Activated CD8-positive, alpha-beta T cell treated with anti-CD3 and anti-CD28 coated beads for 36 hours (primary cell): ENCODE results near the gene PLA2G4D. TPM values are rescaled to one million over a fixed set of nuclear protein-coding genes. Genes with fewer than 3 reads are reported as not detected.

Source experiments
- ATAC-seq: fragments of 200-7000 bp; cut with Tn5 transposase; one replicate; pipeline ENCODE4 v1.10.0; 2021; ENCODE audit warnings: mild to moderate bottlenecking, moderate library complexity
- CTCF ChIA-PET: fragments of 350-600 bp; sonication (Branson Sonifier 250); formaldehyde crosslinking; loops from one replicate; lab custom pipeline; 2021; ENCODE audit warnings: antibody characterized with exemption; lab: Charles Lee
- POLR2A ChIA-PET: fragments of 350-600 bp; sonication (Branson Sonifier 250); formaldehyde crosslinking; loops from one replicate; lab custom pipeline; 2021; ENCODE audit warnings: antibody characterized with exemption; lab: Charles Lee
- DNase-seq: peaks from one replicate; pipeline ENCODE4 v3.0.0-alpha.2; 2020
- H3K27ac Mint-ChIP-seq: one replicate; pipeline ENCODE4 v1.8.0; 2021; ENCODE audit warnings: mild to moderate bottlenecking, mixed read lengths
- H3K27me3 Mint-ChIP-seq: one replicate; pipeline ENCODE4 v1.8.0; 2021; ENCODE audit warnings: mixed read lengths
- H3K36me3 Mint-ChIP-seq: one replicate; pipeline ENCODE4 v1.8.0; 2021; ENCODE audit warnings: low read depth, mixed read lengths
- H3K4me1 Mint-ChIP-seq: one replicate; pipeline ENCODE4 v1.8.0; 2021; ENCODE audit warnings: low read depth, mixed read lengths
- H3K4me3 Mint-ChIP-seq: one replicate; pipeline ENCODE4 v1.8.0; 2021; ENCODE audit warnings: mild to moderate bottlenecking, moderate library complexity, mixed read lengths
- H3K9me3 Mint-ChIP-seq: one replicate; pipeline ENCODE4 v1.8.0; 2021; ENCODE audit warnings: mixed read lengths
- intact Hi-C: fragments of 100-400 bp; cut with micrococcal nuclease; formaldehyde crosslinking; loops from one replicate; pipeline ENCODE4 v1.10.0; 2022
- total RNA-seq, 2 experiments: library from RNA; stranded (reverse); gene quantifications; one replicate each; pipeline ENCODE4 v1.2.3, GENCODE V29; 2021
- TF ChIP-seq, protein P1 (sequence below): fragments of 200-600 bp; IDR thresholded peaks from one replicate; pipeline ENCODE4 v1.8.0; 2022; ENCODE audit warnings: antibody characterized with exemption, mild to moderate bottlenecking

The PLA2G4D gene
- total RNA-seq, 2 experiments from 2014 or later: not detected

DNA sequence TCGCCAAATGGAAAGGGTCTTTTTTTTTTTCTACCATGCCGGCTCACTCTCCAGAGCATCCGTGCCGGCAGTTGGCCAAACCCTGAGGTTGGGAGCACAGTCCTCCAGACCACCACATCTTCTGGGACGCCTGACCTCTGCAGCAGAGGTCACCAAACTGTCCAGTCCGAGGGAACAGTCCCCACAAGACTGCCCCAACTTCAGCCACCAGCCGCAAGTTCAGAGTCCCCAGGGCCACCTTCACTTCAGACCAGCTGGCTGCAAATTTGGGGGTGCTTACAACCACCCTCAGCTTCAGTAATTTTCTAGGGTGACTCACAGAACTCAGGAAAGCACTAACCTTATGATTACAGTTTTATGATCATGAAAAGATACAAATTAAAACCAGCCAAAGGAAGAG lies 28.9 kb downstream of the PLA2G4D start:
- DNase-seq: no peak
- no peaks in the 10 kb centered on the region for H3K4me1 Mint-ChIP-seq
- intact Hi-C loops: loop anchor here (10.0 kb wide), 1 partner anchor 69 kb away; no protein-coding TSS in a partner anchor
- no peak overlapping the region for H3K27ac Mint-ChIP-seq
- H3K4me3 Mint-ChIP-seq: no peak overlapping the region
- no peaks in the 10 kb centered on the region for H3K36me3 Mint-ChIP-seq
- no peak for ATAC-seq
- ChIA-PET CTCF (interaction anchor here (1.7 to 8.1 kb wide), 8 partner anchors 17 to 99 kb away, joined by 4 to 97 read pairs (median 9); no protein-coding TSS in a partner anchor), POLR2A (no interaction called here)
- TF ChIP-seq, protein P1, sequence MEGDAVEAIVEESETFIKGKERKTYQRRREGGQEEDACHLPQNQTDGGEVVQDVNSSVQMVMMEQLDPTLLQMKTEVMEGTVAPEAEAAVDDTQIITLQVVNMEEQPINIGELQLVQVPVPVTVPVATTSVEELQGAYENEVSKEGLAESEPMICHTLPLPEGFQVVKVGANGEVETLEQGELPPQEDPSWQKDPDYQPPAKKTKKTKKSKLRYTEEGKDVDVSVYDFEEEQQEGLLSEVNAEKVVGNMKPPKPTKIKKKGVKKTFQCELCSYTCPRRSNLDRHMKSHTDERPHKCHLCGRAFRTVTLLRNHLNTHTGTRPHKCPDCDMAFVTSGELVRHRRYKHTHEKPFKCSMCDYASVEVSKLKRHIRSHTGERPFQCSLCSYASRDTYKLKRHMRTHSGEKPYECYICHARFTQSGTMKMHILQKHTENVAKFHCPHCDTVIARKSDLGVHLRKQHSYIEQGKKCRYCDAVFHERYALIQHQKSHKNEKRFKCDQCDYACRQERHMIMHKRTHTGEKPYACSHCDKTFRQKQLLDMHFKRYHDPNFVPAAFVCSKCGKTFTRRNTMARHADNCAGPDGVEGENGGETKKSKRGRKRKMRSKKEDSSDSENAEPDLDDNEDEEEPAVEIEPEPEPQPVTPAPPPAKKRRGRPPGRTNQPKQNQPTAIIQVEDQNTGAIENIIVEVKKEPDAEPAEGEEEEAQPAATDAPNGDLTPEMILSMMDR: no peak
- peaks cover 5% of the 10 kb centered on the region for H3K9me3 Mint-ChIP-seq
- H3K27me3 Mint-ChIP-seq: peaks cover 13% of the 10 kb centered on the region

DNA sequence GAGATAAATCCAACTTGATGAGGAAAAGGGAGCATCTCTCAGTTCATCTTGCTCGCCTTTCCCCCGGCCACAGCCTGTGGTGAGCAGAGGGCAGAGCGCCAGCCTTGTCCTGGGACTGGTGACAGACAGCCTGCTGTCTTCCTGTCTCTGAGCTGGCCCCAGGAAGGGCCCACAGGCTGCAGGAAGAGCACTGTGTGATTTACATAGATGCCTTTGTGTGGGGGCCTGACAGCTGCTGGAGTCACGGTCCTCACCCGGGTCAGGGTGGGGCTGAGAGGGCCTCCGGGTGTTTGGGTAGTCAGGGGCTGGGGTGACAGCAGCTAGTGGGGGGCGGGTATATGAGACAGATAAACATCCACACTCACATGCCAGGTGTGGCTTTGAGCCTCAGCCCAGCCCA lies 29.3 kb downstream of the PLA2G4D start:
- no peak for ATAC-seq
- H3K27me3 Mint-ChIP-seq: peaks cover 13% of the 10 kb centered on the region
- ChIA-PET CTCF (interaction anchor here (1.7 to 8.1 kb wide), 6 partner anchors 19 to 99 kb away, joined by 4 to 97 read pairs (median 8); no protein-coding TSS in a partner anchor), POLR2A (no interaction called here)
- H3K27ac Mint-ChIP-seq: no peak overlapping the region
- H3K36me3 Mint-ChIP-seq: no peaks in the 10 kb centered on the region
- H3K9me3 Mint-ChIP-seq: peaks cover 5% of the 10 kb centered on the region
- TF ChIP-seq, protein P1: no peak
- no peak overlapping the region for H3K4me3 Mint-ChIP-seq
- H3K4me1 Mint-ChIP-seq: no peaks in the 10 kb centered on the region
- intact Hi-C loops: loop anchor here (10.0 kb wide), 1 partner anchor 70 kb away; no protein-coding TSS in a partner anchor
- no peak for DNase-seq

DNA sequence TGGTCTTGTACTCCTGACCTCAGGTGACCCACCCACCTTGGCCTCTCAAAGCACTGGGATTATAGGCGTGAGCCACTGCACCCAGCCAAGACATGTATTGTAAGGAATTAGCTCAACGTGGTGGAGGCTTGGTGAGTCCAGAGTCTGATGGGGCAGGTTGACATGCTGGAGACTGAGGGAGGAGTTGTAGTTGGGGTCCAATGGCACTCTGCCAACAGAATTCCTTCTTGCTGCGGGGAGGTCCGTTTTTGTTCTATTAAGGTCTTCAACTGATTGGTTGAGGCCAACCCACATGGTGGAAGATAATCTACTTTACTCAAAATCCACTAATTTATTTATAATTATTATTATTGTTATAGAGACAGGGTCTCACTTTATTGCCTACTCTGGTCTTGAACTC lies 30.1 kb downstream of the PLA2G4D start:
- DNase-seq: no peak
- CTCF ChIA-PET: interaction anchor here (1.1 to 8.1 kb wide), 5 partner anchors 18 to 100 kb away, joined by 3 to 97 read pairs (median 5); no protein-coding TSS in a partner anchor
- H3K36me3 Mint-ChIP-seq: no peaks in the 10 kb centered on the region

DNA sequence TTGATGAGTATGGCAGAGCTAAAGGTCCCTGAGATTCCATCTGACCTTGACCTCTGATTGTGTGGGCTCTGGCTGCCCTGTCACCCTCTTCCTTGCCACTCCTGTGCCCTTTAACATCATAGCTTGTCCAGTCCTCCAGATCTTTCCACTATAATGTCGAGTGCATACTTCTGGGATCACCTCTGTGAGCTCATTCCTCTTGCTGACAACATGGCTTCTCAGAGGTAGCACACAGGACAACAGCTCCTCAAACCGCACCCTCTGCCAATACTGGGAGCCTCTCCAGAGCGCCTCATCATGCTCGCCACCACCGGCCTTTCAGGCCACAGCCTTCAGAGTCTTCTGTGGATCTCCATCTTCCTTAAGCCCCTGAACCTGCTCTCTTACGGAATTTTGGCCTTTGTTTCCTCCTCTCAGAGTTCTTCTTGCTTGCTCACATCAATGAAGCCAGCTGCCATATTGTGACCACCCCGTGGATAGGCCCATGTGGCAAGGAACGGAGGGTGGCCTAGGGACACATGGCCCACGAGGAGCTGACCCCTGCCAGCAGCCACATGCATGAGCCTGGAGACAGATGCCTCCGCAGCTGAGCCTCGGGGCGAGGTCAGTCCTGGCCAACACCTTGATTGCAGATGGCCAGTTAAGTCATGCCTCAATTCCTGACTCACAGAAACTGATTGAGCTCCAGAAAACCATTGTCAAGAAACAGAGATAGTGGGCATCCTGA lies 31.1 kb downstream of the PLA2G4D start:
- Mint-ChIP-seq H3K4me1 (no peaks in the 10 kb centered on the region), H3K27me3 (peaks cover 13% of the 10 kb centered on the region), H3K4me3 (no peak overlapping the region), H3K27ac (no peak overlapping the region), H3K36me3 (no peaks in the 10 kb centered on the region), H3K9me3 (peaks cover 5% of the 10 kb centered on the region)
- TF ChIP-seq, protein P1: no peak
- no peak for ATAC-seq
- CTCF ChIA-PET: interaction anchor here (1.1 to 8.1 kb wide), 3 partner anchors 19 to 76 kb away, joined by 3 to 97 read pairs (median 10); no protein-coding TSS in a partner anchor
- POLR2A ChIA-PET: interaction anchor here (0.6 kb wide), 1 partner anchor 775 kb away, joined by 3 read pairs; no protein-coding TSS in a partner anchor
- intact Hi-C loops: loop anchor here (10.0 kb wide), 1 partner anchor 72 kb away; no protein-coding TSS in a partner anchor
- no peak for DNase-seq

More for the DNA sequence above, 30.1 kb downstream of the PLA2G4D start:
- POLR2A ChIA-PET: no interaction called here
- no peak for ATAC-seq
- intact Hi-C loops: loop anchor here (10.0 kb wide), 1 partner anchor 71 kb away; no protein-coding TSS in a partner anchor
- no peaks in the 10 kb centered on the region for H3K4me1 Mint-ChIP-seq
- H3K27me3 Mint-ChIP-seq: peaks cover 13% of the 10 kb centered on the region
- peaks cover 5% of the 10 kb centered on the region for H3K9me3 Mint-ChIP-seq
- no peak overlapping the region for H3K4me3 Mint-ChIP-seq
- no peak overlapping the region for H3K27ac Mint-ChIP-seq
- TF ChIP-seq, protein P1: no peak
